Osteocyte (in vitro differentiated cells): ENCODE results near the gene GATD1. TPM values are rescaled to one million over a fixed set of nuclear protein-coding genes. Genes with fewer than 3 reads are reported as not detected.

Experiments used
- DNase-seq: peaks from one replicate; pipeline ENCODE4 v3.0.0; 2021; ENCODE audit warnings: mixed read lengths; ENCODE audit not compliant: unreplicated experiment; ENCODE audit errors: extremely low spot score
- H3K27ac Mint-ChIP-seq: one replicate; pipeline ENCODE4 v1.8.0; 2021; ENCODE audit warnings: mild to moderate bottlenecking, mixed read lengths; ENCODE audit not compliant: unreplicated experiment
- H3K27me3 Mint-ChIP-seq: one replicate; pipeline ENCODE4 v1.8.0; 2021; ENCODE audit warnings: mixed read lengths; ENCODE audit not compliant: unreplicated experiment
- H3K36me3 Mint-ChIP-seq: one replicate; pipeline ENCODE4 v1.8.0; 2021; ENCODE audit warnings: mixed read lengths; ENCODE audit not compliant: unreplicated experiment
- H3K4me1 Mint-ChIP-seq: one replicate; pipeline ENCODE4 v1.8.0; 2021; ENCODE audit warnings: mixed read lengths; ENCODE audit not compliant: unreplicated experiment
- H3K4me3 Mint-ChIP-seq: one replicate; pipeline ENCODE4 v1.8.0; 2021; ENCODE audit warnings: mild to moderate bottlenecking, moderate library complexity, mixed read lengths; ENCODE audit not compliant: unreplicated experiment
- H3K9me3 Mint-ChIP-seq: one replicate; pipeline ENCODE4 v1.8.0; 2021; ENCODE audit warnings: mixed read lengths; ENCODE audit not compliant: unreplicated experiment
- CTCF ChIP-seq: fragments of 200-600 bp; sonication (generic); IDR thresholded peaks from 2 replicates; pipeline ENCODE4 v1.5.0; 2021; ENCODE audit warnings: antibody characterized with exemption, mild to moderate bottlenecking, moderate library complexity
- total RNA-seq: library from RNA; stranded (reverse); gene quantifications from 2 replicates; pipeline ENCODE4 v1.2.1, GENCODE V29; 2021

GATD1 gene
- total RNA-seq, 1 donor from 2014 or later, result 79.1 TPM

GRCh38 chr11:771617-772204 lies 5.6 kb downstream of the GATD1 start:
- Mint-ChIP-seq H3K9me3 (no peaks in the 10 kb centered on the region), H3K4me3 (no peak overlapping the region), H3K4me1 (peaks cover 23% of the 10 kb centered on the region), H3K36me3 (no peaks in the 10 kb centered on the region), H3K27ac (no peak overlapping the region), H3K27me3 (no peaks in the 10 kb centered on the region)
- DNase-seq, result no peak
- no peak for TF ChIP-seq CTCF

- no peak for DNase-seq
- TF ChIP-seq CTCF, result no peak
- H3K27ac Mint-ChIP-seq, result no peak overlapping the region
- H3K27me3 Mint-ChIP-seq, result no peaks in the 10 kb centered on the region
- no peak overlapping the region for H3K4me3 Mint-ChIP-seq
- peaks cover 18% of the 10 kb centered on the region for H3K4me1 Mint-ChIP-seq
- no peaks in the 10 kb centered on the region for H3K9me3 Mint-ChIP-seq
- H3K36me3 Mint-ChIP-seq, result no peaks in the 10 kb centered on the region
Measured at GRCh38 chr11:770642-771616, 6.4 kb downstream of the GATD1 start.

GRCh38 chr11:769887-770641 lies 7.2 kb downstream of the GATD1 start:
- Mint-ChIP-seq H3K27me3 (no peaks in the 10 kb centered on the region), H3K4me3 (no peak overlapping the region), H3K36me3 (peaks cover 2% of the 10 kb centered on the region), H3K9me3 (no peaks in the 10 kb centered on the region), H3K27ac (no peak overlapping the region), H3K4me1 (peaks cover 9% of the 10 kb centered on the region)
- no peak for DNase-seq
- TF ChIP-seq CTCF, result no peak

GRCh38 chr11:767238-767637 lies 10.0 kb downstream of the GATD1 start:
- TF ChIP-seq CTCF, result no peak

GRCh38 chr11:766936-767210 lies 10.4 kb downstream of the GATD1 start:
- no peak overlapping the region for H3K27ac Mint-ChIP-seq
- H3K36me3 Mint-ChIP-seq, result peaks cover 7% of the 10 kb centered on the region

More at GRCh38 chr11:767238-767637, 10.0 kb downstream of the GATD1 start:
- Mint-ChIP-seq H3K27me3 (no peaks in the 10 kb centered on the region), H3K4me1 (peaks cover 6% of the 10 kb centered on the region), H3K27ac (peak overlapping the region; percentile 14), H3K36me3 (peaks cover 7% of the 10 kb centered on the region), H3K9me3 (no peaks in the 10 kb centered on the region), H3K4me3 (no peak overlapping the region)
- DNase-seq, result peak; percentile 85

More at GRCh38 chr11:766936-767210, 10.4 kb downstream of the GATD1 start:
- Mint-ChIP-seq H3K9me3 (no peaks in the 10 kb centered on the region), H3K4me1 (peaks cover 7% of the 10 kb centered on the region), H3K4me3 (no peak overlapping the region), H3K27me3 (no peaks in the 10 kb centered on the region)
- TF ChIP-seq CTCF, result no peak
- DNase-seq, result no peak
